Retinal pigment epithelial cell (primary cell): ENCODE results near the gene GRID1.

ENCODE experiments used
- DNase-seq: peaks from one replicate; pipeline ENCODE4 v3.0.0-alpha.2; 2010; ENCODE audit warnings: low read depth
- H3K4me3 ChIP-seq: 2 replicates; pipeline ENCODE4 v1.5.1; 2011; ENCODE audit warnings: mild to moderate bottlenecking, low read length, control low read depth, moderate library complexity
- TF ChIP-seq, protein P1 (sequence below): conservative IDR thresholded peaks from 2 replicates; pipeline ENCODE4 v1.5.1; 2011; ENCODE audit warnings: low read depth, low read length, control low read depth, inconsistent platforms

Gene GRID1

DNA sequence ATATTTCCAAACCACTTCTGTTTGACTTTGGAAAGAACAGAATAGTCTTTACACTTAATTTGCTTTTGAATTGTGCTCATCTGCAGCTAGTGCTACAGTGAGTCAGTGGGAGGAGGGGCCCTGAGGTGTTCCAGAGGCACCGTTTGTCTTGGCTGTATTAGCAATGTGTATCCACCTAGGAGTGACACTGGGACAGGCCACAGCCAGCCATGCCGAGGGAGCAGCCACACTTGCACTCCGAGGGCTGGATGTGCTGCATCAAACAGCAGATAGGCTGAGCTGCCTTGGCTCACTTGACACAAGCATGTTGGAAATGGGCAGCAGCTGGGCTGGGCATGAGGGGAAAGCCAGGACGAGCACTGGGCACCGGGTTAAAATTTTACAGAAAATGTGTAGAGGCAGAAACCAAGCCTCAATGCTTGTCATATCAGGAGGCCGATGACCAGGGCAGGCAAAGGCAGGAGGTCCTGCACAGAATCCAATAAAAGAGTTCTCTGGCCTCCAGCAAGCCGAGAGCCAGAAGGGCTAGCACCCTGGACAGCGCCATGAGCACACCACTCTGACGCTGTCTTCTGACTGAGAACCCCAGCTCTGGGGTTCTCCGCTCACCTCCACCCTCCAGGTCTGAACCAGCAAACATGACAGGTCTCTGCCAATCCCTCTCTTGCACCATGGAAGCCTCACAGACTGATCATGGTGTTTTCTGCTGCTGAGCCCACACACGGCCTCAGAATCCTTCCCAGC, 163.3 kb downstream of the GRID1 start:
- TF ChIP-seq, protein P1, sequence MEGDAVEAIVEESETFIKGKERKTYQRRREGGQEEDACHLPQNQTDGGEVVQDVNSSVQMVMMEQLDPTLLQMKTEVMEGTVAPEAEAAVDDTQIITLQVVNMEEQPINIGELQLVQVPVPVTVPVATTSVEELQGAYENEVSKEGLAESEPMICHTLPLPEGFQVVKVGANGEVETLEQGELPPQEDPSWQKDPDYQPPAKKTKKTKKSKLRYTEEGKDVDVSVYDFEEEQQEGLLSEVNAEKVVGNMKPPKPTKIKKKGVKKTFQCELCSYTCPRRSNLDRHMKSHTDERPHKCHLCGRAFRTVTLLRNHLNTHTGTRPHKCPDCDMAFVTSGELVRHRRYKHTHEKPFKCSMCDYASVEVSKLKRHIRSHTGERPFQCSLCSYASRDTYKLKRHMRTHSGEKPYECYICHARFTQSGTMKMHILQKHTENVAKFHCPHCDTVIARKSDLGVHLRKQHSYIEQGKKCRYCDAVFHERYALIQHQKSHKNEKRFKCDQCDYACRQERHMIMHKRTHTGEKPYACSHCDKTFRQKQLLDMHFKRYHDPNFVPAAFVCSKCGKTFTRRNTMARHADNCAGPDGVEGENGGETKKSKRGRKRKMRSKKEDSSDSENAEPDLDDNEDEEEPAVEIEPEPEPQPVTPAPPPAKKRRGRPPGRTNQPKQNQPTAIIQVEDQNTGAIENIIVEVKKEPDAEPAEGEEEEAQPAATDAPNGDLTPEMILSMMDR = no peak
- no peak overlapping the region for H3K4me3 ChIP-seq
- no peak for DNase-seq

DNA sequence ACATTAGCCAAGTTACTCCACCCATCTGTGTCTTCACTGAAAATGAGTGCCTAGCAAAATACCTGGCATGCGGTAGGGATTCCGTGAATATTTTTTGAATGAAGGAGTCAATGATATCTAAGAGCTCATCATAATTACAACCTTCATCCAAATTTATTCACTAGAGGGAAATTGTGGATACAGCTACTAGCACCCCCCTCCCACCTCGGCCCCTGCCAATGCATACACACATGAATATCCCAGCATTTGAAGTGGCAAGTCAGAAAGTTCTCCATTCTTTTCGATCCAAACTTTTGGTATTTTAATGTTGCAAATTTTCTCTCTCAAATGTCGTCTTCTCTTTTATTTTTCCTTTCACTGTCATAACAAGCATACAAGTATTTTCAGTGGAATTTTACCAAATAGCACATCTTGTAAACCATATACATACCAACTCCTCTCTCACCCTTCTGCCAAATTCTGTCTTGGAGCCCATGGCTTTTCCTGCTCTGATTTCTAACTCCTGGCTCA, 164.3 kb downstream of the GRID1 start:
- H3K4me3 ChIP-seq = no peak overlapping the region
- DNase-seq = no peak
- TF ChIP-seq, protein P1 = no peak

DNA sequence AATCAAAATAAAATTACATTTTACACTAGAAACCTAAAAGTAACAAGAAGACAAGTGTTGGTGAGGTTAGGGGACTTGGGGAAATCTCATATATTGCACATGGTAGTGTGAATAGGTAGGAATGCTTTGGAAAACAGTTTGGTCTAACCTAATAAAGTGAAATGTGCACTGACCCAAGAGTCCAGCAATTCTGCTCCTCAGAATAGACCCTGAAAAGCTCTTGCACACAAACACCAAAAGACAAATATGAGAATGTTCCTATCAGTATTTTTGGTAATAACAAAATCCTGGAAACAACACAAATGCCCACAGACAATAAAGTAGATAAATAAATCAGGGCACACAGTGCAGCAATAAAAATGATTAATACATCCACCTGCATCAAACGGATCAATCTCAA, 165.7 kb downstream of the GRID1 start:
- TF ChIP-seq, protein P1 = no peak
- H3K4me3 ChIP-seq = no peak overlapping the region
- no peak for DNase-seq

DNA sequence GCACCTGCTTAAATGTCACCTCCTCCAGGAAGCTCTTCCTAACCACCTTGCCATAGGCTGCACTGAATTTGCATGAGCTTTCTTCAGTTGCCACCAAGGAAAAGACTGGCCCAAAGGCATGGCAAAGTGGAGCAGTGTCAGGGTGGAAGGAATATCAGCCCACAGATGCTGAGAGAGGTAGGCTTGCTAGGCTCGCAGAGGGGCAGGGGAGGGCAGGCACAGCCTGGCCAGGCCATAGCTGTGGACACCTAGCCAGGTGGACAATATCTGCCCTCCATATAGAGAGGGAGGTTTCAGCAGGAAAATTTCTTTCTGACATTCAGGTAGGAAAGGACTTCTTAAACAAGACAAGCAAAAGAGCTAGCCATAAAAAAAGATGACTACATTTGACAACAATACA, 166.3 kb downstream of the GRID1 start:
- H3K4me3 ChIP-seq = no peak overlapping the region
- TF ChIP-seq, protein P1 = no peak
- no peak for DNase-seq

DNA sequence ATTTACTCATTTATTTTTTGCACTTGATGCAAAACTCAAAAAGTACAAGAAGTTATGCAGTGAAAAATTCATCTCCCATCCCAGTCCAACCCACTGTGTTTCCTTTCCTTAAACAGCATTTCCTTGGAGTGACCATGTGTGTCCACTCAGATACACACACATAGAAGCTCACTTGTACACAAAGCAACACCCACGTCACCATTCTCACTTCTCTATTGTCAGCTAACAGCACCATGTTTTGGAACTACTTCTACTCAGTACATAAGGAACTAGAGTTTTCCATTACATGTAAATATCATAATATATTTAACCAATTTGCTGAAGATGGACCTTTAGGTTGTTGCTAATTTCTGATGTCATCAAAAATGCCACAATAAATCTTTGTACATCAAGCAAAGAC, 167.6 kb downstream of the GRID1 start:
- no peak for DNase-seq
- TF ChIP-seq, protein P1 = no peak
- no peak overlapping the region for H3K4me3 ChIP-seq

DNA sequence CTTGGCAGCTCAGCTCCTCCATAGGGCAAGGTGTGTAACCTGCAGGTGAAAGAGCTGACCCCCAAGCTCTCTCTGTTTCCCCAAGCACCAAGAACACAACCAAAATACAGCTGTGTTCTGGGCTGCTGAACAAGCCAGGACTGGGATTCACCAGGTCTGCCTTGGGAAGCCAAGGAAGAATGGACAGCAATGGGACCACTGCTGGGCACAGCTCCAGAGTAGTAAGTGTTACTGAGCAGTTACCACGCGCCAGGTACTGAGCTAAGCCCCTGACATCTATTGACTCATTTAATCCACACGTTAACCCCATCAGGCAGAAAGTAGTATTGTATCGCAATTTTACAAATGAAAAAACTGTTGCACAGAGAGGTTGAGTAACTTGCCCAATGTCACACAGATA, 168.3 kb downstream of the GRID1 start:
- TF ChIP-seq, protein P1 = no peak
- no peak for DNase-seq

DNA sequence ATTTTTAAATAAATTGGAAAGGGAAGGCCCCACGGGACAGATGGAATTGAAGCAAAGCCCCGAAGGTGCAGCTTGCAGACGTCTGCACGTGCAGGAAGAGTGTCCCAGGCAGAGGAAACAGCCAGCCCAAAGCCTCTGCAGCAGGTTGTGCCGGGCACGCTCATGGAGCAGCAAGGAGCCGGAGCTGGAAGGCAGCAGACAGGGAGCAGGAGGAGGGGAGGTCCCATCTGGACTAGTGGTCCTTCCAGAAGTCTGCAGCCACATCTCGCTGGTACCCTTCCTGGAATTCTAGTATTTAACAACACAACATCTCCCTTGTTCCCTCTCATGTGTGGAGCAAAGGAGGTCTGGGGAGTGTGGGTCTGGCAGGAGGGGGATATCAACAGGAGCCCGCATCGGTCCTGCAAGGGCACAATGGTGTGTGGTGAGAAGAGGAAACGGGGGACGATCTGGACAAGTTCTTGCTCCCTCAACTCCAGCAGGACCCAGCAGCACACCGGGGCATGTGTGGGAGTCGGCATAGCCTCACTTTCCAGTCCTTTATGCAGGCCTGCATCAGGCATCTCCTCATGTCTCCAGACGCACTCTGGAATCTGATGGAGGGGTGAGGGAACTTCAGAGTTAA, 169.3 kb downstream of the GRID1 start:
- no peak for DNase-seq
- TF ChIP-seq, protein P1 = no peak
- no peak overlapping the region for H3K4me3 ChIP-seq

More for the DNA sequence above, 168.3 kb downstream of the GRID1 start:
- no peak overlapping the region for H3K4me3 ChIP-seq
